CD4-positive, CD25-positive, alpha-beta regulatory T cell (primary cell): ENCODE measurements around the gene NECTIN4. TPM values are rescaled to one million over a fixed set of nuclear protein-coding genes. Genes with fewer than 3 reads are reported as not detected.
A peak's percentile ranks its signal among the peaks of the same experiment; 100 is the strongest.

Experiments
- ATAC-seq, 2 donors: fragments of 150-1000 bp; cut with Tn5 transposase; one replicate each; pipeline ENCODE4 v1.10.0; 2021; ENCODE audit warnings: low read depth in 2 of 2, moderate number of reproducible peaks in 2 of 2, moderate library complexity in 1 of 2
- DNase-seq, 3 donors: peaks; one replicate each; pipeline versions ENCODE4 v3.0.0 to v3.0.0-alpha.2; 2012 to 2022; ENCODE audit warnings: mixed read lengths in 1 of 3
- H3K27ac ChIP-seq: one replicate; pipeline ENCODE4 v1.7.0; 2013; ENCODE audit warnings: mild to moderate bottlenecking, low read length; ENCODE audit not compliant: insufficient read depth, poor library complexity, severe bottlenecking
- H3K27me3 ChIP-seq: one replicate; pipeline ENCODE4 v1.7.0; 2013; ENCODE audit warnings: low read length; ENCODE audit not compliant: control insufficient read depth, insufficient read depth
- H3K36me3 ChIP-seq: one replicate; pipeline ENCODE4 v1.7.0; 2013; ENCODE audit warnings: mild to moderate bottlenecking, low read length, moderate library complexity; ENCODE audit not compliant: control insufficient read depth, insufficient read depth
- H3K4me1 ChIP-seq: 2 replicates; pipeline ENCODE4 v1.7.0; 2013; ENCODE audit warnings: mild to moderate bottlenecking, low read length; ENCODE audit not compliant: insufficient read depth, control insufficient read depth, poor library complexity, severe bottlenecking
- H3K4me3 ChIP-seq: one replicate; pipeline ENCODE4 v1.7.0; 2013; ENCODE audit warnings: low read depth, mild to moderate bottlenecking, low read length, moderate library complexity
- H3K9me3 ChIP-seq, 2 experiments: 1 replicate in 1 of 2; 2 replicates in 1 of 2; pipeline ENCODE4 v1.7.0; 2013; ENCODE audit warnings: low read length in 2 of 2, mild to moderate bottlenecking in 1 of 2, moderate library complexity in 1 of 2; ENCODE audit not compliant: control insufficient read depth in 2 of 2
- H3K27ac Mint-ChIP-seq, 3 donors: one replicate each; pipeline ENCODE4 v1.8.0; 2020 to 2022; ENCODE audit warnings: mild to moderate bottlenecking in 3 of 3, mixed read lengths in 3 of 3, moderate library complexity in 2 of 3
- H3K27me3 Mint-ChIP-seq: one replicate; pipeline ENCODE4 v1.8.0; 2022; ENCODE audit warnings: mild to moderate bottlenecking, mixed read lengths
- H3K36me3 Mint-ChIP-seq: one replicate; pipeline ENCODE4 v1.8.0; 2020; ENCODE audit warnings: mixed read lengths
- H3K4me1 Mint-ChIP-seq, 4 donors: one replicate each; pipeline ENCODE4 v1.8.0; 2020 to 2022; ENCODE audit warnings: mixed read lengths in 4 of 4, mild to moderate bottlenecking in 1 of 4
- H3K4me3 Mint-ChIP-seq, 4 donors: one replicate each; pipeline ENCODE4 v1.8.0; 2020 to 2022; ENCODE audit warnings: mild to moderate bottlenecking in 4 of 4, mixed read lengths in 4 of 4, moderate library complexity in 3 of 4
- H3K9me3 Mint-ChIP-seq, 7 donors: one replicate each; pipeline ENCODE4 v1.8.0; 2020 to 2022; ENCODE audit warnings: mixed read lengths in 7 of 7, mild to moderate bottlenecking in 3 of 7, moderate library complexity in 2 of 7
- polyA plus RNA-seq, 4 donors: library from polyadenylated mRNA; unstranded; fragments of 300-500 nt; fragmentation: Illumina TruSeq; gene quantifications; one replicate each; pipeline ENCODE4 v1.2.3, GENCODE V29; 2021
- total RNA-seq: library from RNA; stranded (reverse); gene quantifications from one replicate; pipeline ENCODE4 v1.2.3, GENCODE V29; 2022

Gene NECTIN4
- total and polyA plus RNA-seq, 5 donors from 2014 or later = 0.05 TPM; not detected in 4

DNA sequence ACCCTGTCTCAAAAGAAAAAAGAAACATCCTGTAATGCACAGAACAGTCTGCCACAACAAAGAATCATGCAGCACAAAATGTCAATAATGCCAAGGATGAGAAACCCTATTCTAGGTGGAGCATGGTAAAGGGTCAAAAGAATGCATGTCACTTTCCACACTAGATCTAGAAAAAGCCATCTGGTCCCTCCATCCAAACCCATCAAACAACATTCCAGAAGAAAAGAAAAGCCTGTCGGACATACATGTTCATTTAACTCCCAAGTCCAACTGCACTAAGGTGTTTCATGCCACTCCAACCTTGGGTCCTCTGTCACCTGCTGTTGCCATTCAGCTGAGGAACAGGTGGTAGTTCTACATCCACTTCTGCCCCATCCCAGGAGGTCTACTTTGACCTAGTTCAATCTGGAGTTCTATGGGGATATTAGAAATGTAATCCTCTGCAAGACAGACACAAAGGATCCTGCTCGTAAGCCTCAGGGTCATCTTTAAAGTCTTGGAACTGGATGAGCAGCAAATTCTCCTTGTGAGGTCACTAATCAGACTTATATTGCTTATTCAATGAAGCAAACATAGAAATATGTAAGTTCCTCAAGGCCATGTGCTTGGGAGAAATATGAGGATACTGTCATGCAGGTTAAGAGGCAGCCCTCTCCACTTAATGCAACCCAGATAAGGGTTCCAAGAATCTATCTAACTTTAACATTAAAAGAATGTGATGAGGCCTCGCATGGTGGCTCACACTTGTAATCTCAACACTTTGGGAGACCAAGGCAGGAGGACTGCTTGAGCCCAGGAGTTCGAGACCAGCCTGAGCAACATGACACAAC, 39.4 kb upstream of the NECTIN4 start:
- peaks cover 38% of the 10 kb centered on the region for H3K4me1 ChIP-seq
- H3K27ac ChIP-seq = no peak overlapping the region
- H3K36me3 ChIP-seq = peaks cover 43% of the 10 kb centered on the region
- H3K36me3 Mint-ChIP-seq = peaks cover 30% of the 10 kb centered on the region
- H3K9me3 ChIP-seq = no peaks in the 10 kb centered on the region
- peak overlapping the region; percentile 6 for H3K4me3 ChIP-seq
- no peaks in the 10 kb centered on the region for H3K27me3 Mint-ChIP-seq
- H3K4me1 Mint-ChIP-seq = peaks cover 32 to 62% (median 48%) of the 10 kb centered on the region in 4 donors
- ATAC-seq (no peak), DNase-seq (no peak)
- peaks cover 0 to 1% (median 0%) of the 10 kb centered on the region in 7 donors for H3K9me3 Mint-ChIP-seq
- H3K27ac Mint-ChIP-seq = peak overlapping the region in 2 of 3 donors; percentile 8 to 60
- H3K27me3 ChIP-seq = no peaks in the 10 kb centered on the region
- H3K4me3 Mint-ChIP-seq = peak overlapping the region; percentile 1 to 79 (median 54)

DNA sequence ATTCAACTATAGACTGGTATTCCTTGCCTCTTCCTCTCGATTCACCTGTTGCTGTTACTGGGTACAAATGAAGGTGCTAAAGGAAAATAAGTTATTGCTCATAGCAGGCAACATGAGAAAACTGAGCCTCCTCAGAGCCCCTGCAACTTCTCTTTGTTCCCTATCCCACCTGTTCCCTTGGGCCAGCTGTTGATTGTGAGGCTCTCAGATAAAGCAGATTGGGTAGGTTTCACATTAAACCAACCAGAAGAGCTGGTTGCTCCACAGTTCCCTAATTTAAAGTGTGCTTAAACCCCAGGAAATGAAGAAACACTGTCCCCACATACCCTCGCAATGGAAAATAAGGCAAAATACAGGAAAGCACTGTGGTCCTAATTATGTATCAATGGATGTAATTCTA, 38.3 kb upstream of the NECTIN4 start:
- peak overlapping the region in 2 of 3 donors; percentile 8 to 68 for H3K27ac Mint-ChIP-seq

DNA sequence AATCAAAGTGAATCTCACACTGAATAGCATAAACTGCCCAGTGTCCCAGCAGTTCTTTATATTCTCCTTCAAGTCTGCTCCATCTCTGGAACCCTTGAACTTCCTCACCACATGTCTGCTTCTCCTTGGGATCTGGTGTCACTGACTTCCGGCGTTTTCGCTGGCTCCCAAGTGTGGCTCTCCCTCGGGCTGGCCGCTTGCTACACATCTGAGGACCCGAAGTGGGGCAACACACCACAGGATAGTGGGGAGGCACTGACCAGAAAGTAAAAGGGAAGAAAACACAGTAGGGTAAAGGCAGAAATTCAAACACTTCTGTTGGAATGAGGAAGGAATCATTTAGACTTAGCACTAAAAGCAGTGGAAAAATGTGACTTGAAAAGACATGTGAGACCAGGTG, 33.6 kb upstream of the NECTIN4 start:
- no peak for DNase-seq
- Histone ChIP-seq H3K36me3 (peaks cover 62% of the 10 kb centered on the region), H3K27me3 (no peaks in the 10 kb centered on the region), H3K27ac (no peak overlapping the region), H3K9me3 (no peaks in the 10 kb centered on the region), H3K4me1 (peaks cover 21% of the 10 kb centered on the region), H3K4me3 (no peak overlapping the region)
- H3K4me1 Mint-ChIP-seq = peaks cover 18 to 51% (median 33%) of the 10 kb centered on the region in 4 donors
- no peaks in the 10 kb centered on the region for H3K27me3 Mint-ChIP-seq
- ATAC-seq = no peak
- no peak overlapping the region for H3K4me3 Mint-ChIP-seq
- H3K36me3 Mint-ChIP-seq = peaks cover 39% of the 10 kb centered on the region
- H3K27ac Mint-ChIP-seq = peak overlapping the region in 1 of 3 donors; percentile 89
- H3K9me3 Mint-ChIP-seq = no peaks in the 10 kb centered on the region

More for the DNA sequence above, 38.3 kb upstream of the NECTIN4 start:
- Mint-ChIP-seq H3K27me3 (no peaks in the 10 kb centered on the region), H3K4me1 (peaks cover 32 to 62% (median 48%) of the 10 kb centered on the region in 4 donors), H3K9me3 (peaks cover 0 to 1% (median 0%) of the 10 kb centered on the region in 7 donors), H3K4me3 (peak overlapping the region in 2 of 4 donors; percentile 23 to 79), H3K36me3 (peaks cover 38% of the 10 kb centered on the region)
- H3K9me3 ChIP-seq = no peaks in the 10 kb centered on the region
- DNase-seq (no peak), ATAC-seq (no peak)
- H3K4me1 ChIP-seq = peaks cover 29% of the 10 kb centered on the region
- H3K27me3 ChIP-seq = no peaks in the 10 kb centered on the region
- peaks cover 52% of the 10 kb centered on the region for H3K36me3 ChIP-seq
- no peak overlapping the region for H3K4me3 ChIP-seq
- H3K27ac ChIP-seq = no peak overlapping the region

DNA sequence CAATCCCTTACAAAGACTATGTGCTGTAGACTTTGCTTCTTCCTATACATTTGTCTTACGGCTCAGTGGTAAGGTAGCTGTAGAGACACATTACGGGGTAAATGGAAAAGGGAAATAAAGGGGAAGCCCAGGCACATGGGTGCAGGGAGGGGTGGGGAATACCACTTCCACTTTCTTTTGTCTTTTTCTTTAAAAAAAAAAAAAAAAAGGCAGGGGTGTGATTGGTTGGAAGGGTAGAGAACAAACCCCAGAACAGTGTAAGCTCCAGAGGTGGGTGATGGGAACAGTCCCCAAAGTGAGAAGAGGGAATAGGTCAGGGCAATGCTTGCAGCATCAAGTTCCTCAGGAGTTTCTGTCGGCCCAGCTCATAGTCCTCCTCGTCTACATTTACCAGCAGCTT, 32.5 kb upstream of the NECTIN4 start:
- ATAC-seq (no peak), DNase-seq (no peak)
- no peak overlapping the region for H3K27ac ChIP-seq
- peak overlapping the region in 1 of 4 donors; percentile 18 for H3K4me3 Mint-ChIP-seq
- H3K36me3 Mint-ChIP-seq = peaks cover 30% of the 10 kb centered on the region
- peaks cover 54% of the 10 kb centered on the region for H3K36me3 ChIP-seq
- no peaks in the 10 kb centered on the region for H3K27me3 ChIP-seq
- H3K9me3 ChIP-seq = no peaks in the 10 kb centered on the region
- H3K4me3 ChIP-seq = no peak overlapping the region
- H3K27me3 Mint-ChIP-seq = peaks cover 8% of the 10 kb centered on the region
- H3K4me1 ChIP-seq = peaks cover 29% of the 10 kb centered on the region
- H3K4me1 Mint-ChIP-seq = peaks cover 18 to 51% (median 30%) of the 10 kb centered on the region in 4 donors
- peak overlapping the region in 2 of 3 donors; percentile 23 to 76 for H3K27ac Mint-ChIP-seq
- no peaks in the 10 kb centered on the region for H3K9me3 Mint-ChIP-seq

DNA sequence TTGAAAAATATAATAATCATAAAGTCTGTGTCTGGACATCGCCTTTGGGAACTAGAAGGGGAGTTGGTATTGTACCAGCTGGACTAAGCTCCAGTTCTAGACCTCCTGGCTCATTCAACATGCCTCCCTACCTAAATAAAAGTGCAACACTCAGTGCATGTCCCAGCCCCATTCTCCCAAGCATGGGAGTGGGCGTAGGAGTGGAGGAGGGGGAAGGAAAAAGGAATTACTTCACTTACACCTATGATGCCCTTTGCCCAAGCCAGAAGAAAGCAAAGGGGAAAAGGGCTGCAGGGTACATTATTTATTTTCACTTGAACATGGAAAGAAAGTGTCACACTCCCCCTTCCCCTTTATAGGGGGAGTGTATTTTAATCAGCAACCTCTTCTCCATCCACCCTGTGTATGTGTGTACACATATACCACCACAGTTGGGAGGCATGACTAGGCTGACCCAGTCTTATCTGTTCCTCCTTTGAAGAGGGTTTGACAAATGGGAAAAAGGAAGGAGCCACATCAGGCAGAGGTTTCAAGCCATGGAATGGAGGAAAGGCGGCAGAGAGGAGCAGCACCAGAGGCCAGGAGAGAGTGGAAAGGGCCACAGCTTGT, 31.8 kb upstream of the NECTIN4 start:
- Mint-ChIP-seq H3K4me3 (peak overlapping the region in 2 of 4 donors; percentile 45 to 75), H3K27me3 (peaks cover 8% of the 10 kb centered on the region), H3K9me3 (no peaks in the 10 kb centered on the region), H3K36me3 (peaks cover 26% of the 10 kb centered on the region), H3K27ac (peak overlapping the region in 1 of 3 donors; percentile 62), H3K4me1 (peaks cover 14 to 54% (median 27%) of the 10 kb centered on the region in 4 donors)
- H3K27ac ChIP-seq = no peak overlapping the region
- H3K9me3 ChIP-seq = no peaks in the 10 kb centered on the region
- DNase-seq (no peak), ATAC-seq (no peak)
- H3K27me3 ChIP-seq = no peaks in the 10 kb centered on the region
- peaks cover 54% of the 10 kb centered on the region for H3K36me3 ChIP-seq
- peaks cover 36% of the 10 kb centered on the region for H3K4me1 ChIP-seq
- no peak overlapping the region for H3K4me3 ChIP-seq

DNA sequence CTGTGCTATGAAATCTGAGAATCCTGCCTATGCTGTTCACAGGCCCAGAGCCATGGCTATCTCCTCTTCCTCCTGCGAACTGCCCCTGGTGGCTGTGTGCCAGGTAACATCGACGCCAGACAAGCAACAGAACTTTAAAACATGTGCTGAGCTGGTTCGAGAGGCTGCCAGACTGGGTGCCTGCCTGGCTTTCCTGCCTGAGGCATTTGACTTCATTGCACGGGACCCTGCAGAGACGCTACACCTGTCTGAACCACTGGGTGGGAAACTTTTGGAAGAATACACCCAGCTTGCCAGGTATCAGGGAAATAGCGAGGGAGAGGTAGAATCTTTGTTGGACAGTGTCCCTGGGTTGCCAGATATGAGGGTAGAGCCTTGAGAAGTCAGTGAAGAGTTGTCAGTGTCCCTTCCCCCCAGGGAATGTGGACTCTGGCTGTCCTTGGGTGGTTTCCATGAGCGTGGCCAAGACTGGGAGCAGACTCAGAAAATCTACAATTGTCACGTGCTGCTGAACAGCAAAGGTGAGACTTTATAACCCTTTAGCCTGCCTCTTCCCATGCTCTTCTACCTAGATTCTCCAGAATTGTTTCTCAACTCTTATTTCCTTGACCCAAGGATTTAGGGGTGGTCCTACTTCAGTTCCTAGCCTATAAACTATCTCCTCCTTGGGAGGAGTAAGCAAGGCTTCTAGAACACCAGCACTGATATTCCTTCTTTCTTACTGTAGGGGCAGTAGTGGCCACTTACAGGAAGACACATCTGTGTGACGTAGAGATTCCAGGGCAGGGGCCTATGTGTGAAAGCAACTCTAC, 29.9 kb upstream of the NECTIN4 start:
- Histone ChIP-seq H3K9me3 (no peaks in the 10 kb centered on the region), H3K27ac (peak overlapping the region; percentile 91), H3K4me1 (peaks cover 51% of the 10 kb centered on the region), H3K4me3 (peak overlapping the region; percentile 93), H3K27me3 (no peaks in the 10 kb centered on the region), H3K36me3 (peaks cover 41% of the 10 kb centered on the region)
- Mint-ChIP-seq H3K27ac (peak overlapping the region; percentile 72 to 95 (median 92)), H3K36me3 (peaks cover 22% of the 10 kb centered on the region), H3K4me1 (peaks cover 15 to 65% (median 36%) of the 10 kb centered on the region in 4 donors), H3K9me3 (no peaks in the 10 kb centered on the region), H3K27me3 (peaks cover 8% of the 10 kb centered on the region), H3K4me3 (peak overlapping the region; percentile 85 to 97 (median 96))
- peak; percentile 45 to 81 (median 72) for DNase-seq
- peak; percentile 67 to 69 for ATAC-seq
